GM19452 (cell line): Measurements from ENCODE around the gene PNCK.
"Not testable (repeated sequence)": the region's sequence is repeated elsewhere in the genome, so short reads cannot be mapped to it uniquely, and the experiment has no call there.

Experiments
- ATAC-seq: cut with Tn5 transposase; IDR thresholded peaks from one replicate; pipeline ENCODE4 v1.9.1; 2021; ENCODE audit not compliant: unreplicated experiment

The PNCK gene

GRCh38 chrX:153686711-153687110, 13.1 kb upstream of the PNCK start:
- no peak for ATAC-seq

GRCh38 chrX:153685751-153686696, 12.4 kb upstream of the PNCK start:
- no peak for ATAC-seq

GRCh38 chrX:153685156-153685536, 11.5 kb upstream of the PNCK start:
- no peak for ATAC-seq

- ATAC-seq, result no peak
Measured at GRCh38 chrX:153684467-153685155, 11.0 kb upstream of the PNCK start.

- not testable (repeated sequence) for ATAC-seq
Measured at GRCh38 chrX:153683486-153683885, 9.9 kb upstream of the PNCK start.

GRCh38 chrX:153681175-153681574, 7.6 kb upstream of the PNCK start:
- ATAC-seq, result no peak

GRCh38 chrX:153674219-153674851, 722 bp upstream of the PNCK start:
- ATAC-seq, result no peak

- no peak for ATAC-seq
Measured at GRCh38 chrX:153672531-153673427, 834 bp downstream of the PNCK start.

GRCh38 chrX:153671589-153672530, 1.8 kb downstream of the PNCK start:
- no peak for ATAC-seq

- ATAC-seq, result no peak
Measured at GRCh38 chrX:153670748-153671588, 2.6 kb downstream of the PNCK start.

- no peak for ATAC-seq
Measured at GRCh38 chrX:153669901-153670731, 3.5 kb downstream of the PNCK start.

GRCh38 chrX:153669174-153669890, 4.3 kb downstream of the PNCK start:
- no peak for ATAC-seq

GRCh38 chrX:153668423-153669173, 5.0 kb downstream of the PNCK start:
- no peak for ATAC-seq

- no peak for ATAC-seq
Measured at GRCh38 chrX:153667956-153668396, 5.6 kb downstream of the PNCK start.

GRCh38 chrX:153667281-153667955, 6.2 kb downstream of the PNCK start:
- no peak for ATAC-seq
